H1 (cell line): Measurements from ENCODE around the gene GAS7.

Experiments used
- ATF3 ChIP-seq: IDR thresholded peaks from 2 replicates; pipeline ENCODE4 v1.6.1; 2011; ENCODE audit warnings: low read depth, mild to moderate bottlenecking, low read length; ENCODE audit not compliant: insufficient read depth
- BCL11A ChIP-seq, 2 experiments: IDR thresholded peaks; one replicate each; pipeline ENCODE4 v1.6.1; 2011; ENCODE audit warnings: low read depth in 2 of 2, low read length in 2 of 2, mild to moderate bottlenecking in 2 of 2
- CHD2 ChIP-seq: IDR thresholded peaks from 2 replicates; pipeline ENCODE4 v1.6.1; 2012; ENCODE audit warnings: low read length, improper control_type of control experiment
- CTCF ChIP-seq, 3 experiments: IDR thresholded peaks; 1 replicate in 2 of 3; 2 replicates in 1 of 3; pipeline versions ENCODE4 v1.5.1 to v1.6.1; 2011; ENCODE audit warnings: low read length in 3 of 3, mild to moderate bottlenecking in 3 of 3, inconsistent platforms in 2 of 3, low read depth in 1 of 3, moderate library complexity in 1 of 3; ENCODE audit not compliant: insufficient read depth in 1 of 3; ENCODE audit errors: control extremely low read depth in 1 of 3
- EP300 ChIP-seq, 2 experiments: IDR thresholded peaks; 1 replicate in 1 of 2; 2 replicates in 1 of 2; pipeline ENCODE4 v1.6.1; 2011 to 2012; ENCODE audit warnings: low read depth in 2 of 2, low read length in 2 of 2, mild to moderate bottlenecking in 2 of 2, borderline replicate concordance in 1 of 2, inconsistent platforms in 1 of 2, moderate library complexity in 1 of 2
- SUZ12 ChIP-seq: fragments of 200-600 bp; sonication (generic); IDR thresholded peaks from 2 replicates; pipeline ENCODE4 v1.6.1; 2012; ENCODE audit warnings: mild to moderate bottlenecking, inconsistent platforms, low read length, moderate library complexity, mixed read lengths
- TAF1 ChIP-seq: IDR thresholded peaks from 2 replicates; pipeline ENCODE4 v1.6.1; 2011; ENCODE audit warnings: mild to moderate bottlenecking, low read depth, low read length

- no peak for TF ChIP-seq SUZ12
- TF ChIP-seq TAF1 = no peak
- TF ChIP-seq ATF3 = no peak
- TF ChIP-seq EP300 (IDR thresholded peaks at IDR 0.05; ENCODE audit: borderline replicate concordance in 1 of 2, low read depth in 2 of 2, low read length in 2 of 2) = no peak
- no peak for TF ChIP-seq CHD2
- no peak for TF ChIP-seq BCL11A (IDR thresholded peaks at IDR 0.05; ENCODE audit: low read depth in 2 of 2, low read length in 2 of 2)
- TF ChIP-seq CTCF (IDR thresholded peaks at IDR 0.05; ENCODE audit: control extremely low read depth in 1 of 3, insufficient read depth in 1 of 3, low read depth in 1 of 3, low read length in 3 of 3) = no peak
Measured at GRCh38 chr17:9894231-9894630, 304.2 kb downstream of the GAS7 start.
